Osteoblast (primary cell): ENCODE measurements around the gene LRRC4B. TPM values are rescaled to one million over a fixed set of nuclear protein-coding genes. Genes with fewer than 3 reads are reported as not detected.

Source experiments
- DNase-seq: peaks from one replicate; pipeline ENCODE4 v3.0.0; 2011; ENCODE audit warnings: low spot score, mixed read lengths; ENCODE audit not compliant: insufficient read length; ENCODE audit errors: missing footprints
- H2AFZ ChIP-seq: 2 replicates; pipeline ENCODE4 v1.6.0; 2011; ENCODE audit warnings: mild to moderate bottlenecking, low read length
- H3K27ac ChIP-seq: 2 replicates; pipeline ENCODE4 v1.5.1; 2011; ENCODE audit warnings: mild to moderate bottlenecking, low read depth, low read length, moderate library complexity
- H3K27me3 ChIP-seq: 2 replicates; pipeline ENCODE4 v1.6.0; 2012; ENCODE audit warnings: mild to moderate bottlenecking, control low read depth, inconsistent platforms, low read length, moderate library complexity; ENCODE audit not compliant: insufficient read depth
- H3K36me3 ChIP-seq: 2 replicates; pipeline ENCODE4 v1.5.1; 2011; ENCODE audit warnings: mild to moderate bottlenecking, low read length, control low read depth, moderate library complexity; ENCODE audit not compliant: insufficient read depth
- H3K4me1 ChIP-seq: 2 replicates; pipeline ENCODE4 v1.5.1; 2011; ENCODE audit warnings: mild to moderate bottlenecking, low read length, control low read depth, moderate library complexity; ENCODE audit not compliant: insufficient read depth
- H3K4me2 ChIP-seq: 2 replicates; pipeline ENCODE4 v1.6.0; 2011; ENCODE audit warnings: mild to moderate bottlenecking, low read length; ENCODE audit not compliant: insufficient read depth
- H3K4me3 ChIP-seq: fragments of 200-600 bp; sonication (generic); 3 replicates; pipeline ENCODE4 v1.5.1; 2012; ENCODE audit warnings: mild to moderate bottlenecking, low read length, inconsistent platforms; ENCODE audit not compliant: insufficient read depth
- H3K79me2 ChIP-seq: 2 replicates; pipeline ENCODE4 v1.6.0; 2012; ENCODE audit warnings: mild to moderate bottlenecking, low read length, control low read depth, inconsistent platforms; ENCODE audit not compliant: insufficient read depth
- H3K9me3 ChIP-seq: 2 replicates; pipeline ENCODE4 v1.5.1; 2011; ENCODE audit warnings: low read depth, low read length, control low read depth
- H4K20me1 ChIP-seq: 2 replicates; pipeline ENCODE4 v1.6.0; 2012; ENCODE audit warnings: mild to moderate bottlenecking, low read length, control low read depth; ENCODE audit not compliant: insufficient read depth
- total RNA-seq: library from RNA; depleted of rRNA; stranded (reverse); fragments of >200 nt; gene quantifications from 2 replicates; pipeline ENCODE4 v1.2.3, GENCODE V29; 2012
- TF ChIP-seq, protein P1 (sequence below): IDR thresholded peaks from 2 replicates; pipeline ENCODE4 v1.5.1; 2011; ENCODE audit warnings: mild to moderate bottlenecking, low read depth, low read length, moderate library complexity; ENCODE audit errors: extremely low read depth

LRRC4B gene
- total RNA-seq, 1 donor: not detected

DNA sequence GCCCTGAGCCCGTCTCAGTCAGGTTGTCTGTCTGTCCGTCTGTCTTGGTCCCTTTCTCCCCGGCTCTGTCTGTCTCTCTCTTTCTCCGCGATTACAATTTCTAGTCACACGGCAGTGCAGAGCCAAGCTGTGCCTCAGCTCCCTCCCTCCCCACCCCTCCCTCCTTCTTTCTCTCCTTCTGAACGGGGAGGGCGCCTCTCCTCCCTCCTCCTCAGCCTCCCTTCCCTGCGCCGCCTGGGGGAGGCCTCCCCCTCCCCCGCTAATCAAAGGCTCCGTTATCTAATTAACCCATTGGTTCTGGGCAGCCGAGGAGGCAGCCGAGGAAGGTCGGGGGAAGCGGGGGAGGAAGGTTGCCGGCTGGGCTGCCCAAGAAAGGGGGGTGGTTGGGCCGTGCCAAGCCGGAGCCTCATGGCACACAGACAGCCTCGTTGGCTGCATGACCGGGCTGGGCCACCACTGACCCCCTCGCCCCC, 16.5 kb downstream of the LRRC4B start:
- Histone ChIP-seq H3K4me1 (peaks cover 3% of the 10 kb centered on the region), H3K27me3 (peaks cover 8% of the 10 kb centered on the region), H3K9me3 (no peaks in the 10 kb centered on the region), H3K27ac (no peak overlapping the region), H3K36me3 (no peaks in the 10 kb centered on the region), H3K79me2 (no peaks in the 10 kb centered on the region), H2AFZ (no peak overlapping the region), H4K20me1 (no peaks in the 10 kb centered on the region), H3K4me3 (no peak overlapping the region), H3K4me2 (no peak overlapping the region)
- peak; percentile 81 for DNase-seq
- TF ChIP-seq, protein P1, sequence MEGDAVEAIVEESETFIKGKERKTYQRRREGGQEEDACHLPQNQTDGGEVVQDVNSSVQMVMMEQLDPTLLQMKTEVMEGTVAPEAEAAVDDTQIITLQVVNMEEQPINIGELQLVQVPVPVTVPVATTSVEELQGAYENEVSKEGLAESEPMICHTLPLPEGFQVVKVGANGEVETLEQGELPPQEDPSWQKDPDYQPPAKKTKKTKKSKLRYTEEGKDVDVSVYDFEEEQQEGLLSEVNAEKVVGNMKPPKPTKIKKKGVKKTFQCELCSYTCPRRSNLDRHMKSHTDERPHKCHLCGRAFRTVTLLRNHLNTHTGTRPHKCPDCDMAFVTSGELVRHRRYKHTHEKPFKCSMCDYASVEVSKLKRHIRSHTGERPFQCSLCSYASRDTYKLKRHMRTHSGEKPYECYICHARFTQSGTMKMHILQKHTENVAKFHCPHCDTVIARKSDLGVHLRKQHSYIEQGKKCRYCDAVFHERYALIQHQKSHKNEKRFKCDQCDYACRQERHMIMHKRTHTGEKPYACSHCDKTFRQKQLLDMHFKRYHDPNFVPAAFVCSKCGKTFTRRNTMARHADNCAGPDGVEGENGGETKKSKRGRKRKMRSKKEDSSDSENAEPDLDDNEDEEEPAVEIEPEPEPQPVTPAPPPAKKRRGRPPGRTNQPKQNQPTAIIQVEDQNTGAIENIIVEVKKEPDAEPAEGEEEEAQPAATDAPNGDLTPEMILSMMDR: no peak

DNA sequence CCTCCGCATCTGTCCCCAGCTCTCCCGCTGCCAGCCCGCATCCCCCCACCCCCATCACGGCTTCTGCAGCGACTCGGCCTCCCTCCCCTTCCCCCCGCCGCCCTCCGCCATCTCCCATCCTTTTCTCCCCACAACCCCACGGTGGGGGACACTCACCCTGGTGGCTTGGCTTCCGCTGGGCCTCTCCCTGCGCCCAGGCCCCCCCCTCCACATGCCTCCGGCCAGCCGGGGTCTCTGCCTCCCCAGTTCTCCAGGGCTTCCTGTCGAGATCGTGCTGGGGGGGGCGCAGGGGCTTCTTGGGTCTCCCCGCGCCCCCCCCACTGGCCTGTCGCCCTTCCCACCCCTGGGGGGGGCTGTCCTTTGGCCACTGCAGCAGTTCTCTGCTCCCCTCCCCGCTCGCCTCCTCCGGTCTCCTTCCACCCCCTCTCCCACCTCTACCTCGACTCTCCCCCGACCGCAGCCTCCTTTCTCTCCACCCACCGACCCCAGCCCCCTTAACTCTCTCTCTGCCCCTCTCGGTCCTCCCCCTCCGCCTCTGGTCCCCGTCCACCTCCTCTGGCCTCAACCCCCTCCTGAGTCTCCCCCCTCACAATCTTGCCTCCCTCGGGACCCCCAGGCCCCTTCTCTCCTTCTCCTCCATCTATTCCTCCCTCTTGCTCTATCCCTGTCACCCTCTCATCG, 17.1 kb downstream of the LRRC4B start:
- no peaks in the 10 kb centered on the region for H4K20me1 ChIP-seq
- H3K4me2 ChIP-seq: no peak overlapping the region
- DNase-seq: peak; percentile 62
- TF ChIP-seq, protein P1: no peak
- no peaks in the 10 kb centered on the region for H3K79me2 ChIP-seq
- no peak overlapping the region for H3K4me3 ChIP-seq
- no peaks in the 10 kb centered on the region for H3K9me3 ChIP-seq
- H2AFZ ChIP-seq: no peak overlapping the region
- peaks cover 8% of the 10 kb centered on the region for H3K27me3 ChIP-seq
- H3K27ac ChIP-seq: no peak overlapping the region
- no peaks in the 10 kb centered on the region for H3K36me3 ChIP-seq
- no peaks in the 10 kb centered on the region for H3K4me1 ChIP-seq

DNA sequence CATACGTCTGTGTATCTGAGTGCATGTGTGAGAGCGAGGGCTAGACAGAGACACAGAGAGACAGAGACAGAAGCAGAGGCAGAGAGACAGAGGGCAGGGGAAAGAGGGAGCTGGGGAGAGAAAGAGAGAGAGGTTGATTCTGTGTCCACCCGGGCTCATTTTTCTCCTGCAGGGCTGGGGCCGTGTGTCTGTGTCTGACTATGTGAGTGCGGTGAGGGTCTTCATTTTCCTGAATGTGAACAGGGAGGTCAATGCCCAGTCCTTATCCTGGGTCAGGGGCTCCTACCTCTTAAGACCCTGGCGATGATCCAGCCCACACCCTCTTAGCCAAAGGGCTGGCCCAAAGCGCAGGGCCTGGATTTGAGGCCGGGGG, 17.7 kb downstream of the LRRC4B start:
- TF ChIP-seq, protein P1: no peak
- no peaks in the 10 kb centered on the region for H3K36me3 ChIP-seq
- H3K79me2 ChIP-seq: no peaks in the 10 kb centered on the region
- H2AFZ ChIP-seq: no peak overlapping the region
- H3K4me2 ChIP-seq: no peak overlapping the region
- no peak overlapping the region for H3K27ac ChIP-seq
- H3K4me3 ChIP-seq: no peak overlapping the region
- no peaks in the 10 kb centered on the region for H4K20me1 ChIP-seq
- DNase-seq: no peak
- no peaks in the 10 kb centered on the region for H3K4me1 ChIP-seq
- no peaks in the 10 kb centered on the region for H3K9me3 ChIP-seq
- H3K27me3 ChIP-seq: peaks cover 4% of the 10 kb centered on the region

DNA sequence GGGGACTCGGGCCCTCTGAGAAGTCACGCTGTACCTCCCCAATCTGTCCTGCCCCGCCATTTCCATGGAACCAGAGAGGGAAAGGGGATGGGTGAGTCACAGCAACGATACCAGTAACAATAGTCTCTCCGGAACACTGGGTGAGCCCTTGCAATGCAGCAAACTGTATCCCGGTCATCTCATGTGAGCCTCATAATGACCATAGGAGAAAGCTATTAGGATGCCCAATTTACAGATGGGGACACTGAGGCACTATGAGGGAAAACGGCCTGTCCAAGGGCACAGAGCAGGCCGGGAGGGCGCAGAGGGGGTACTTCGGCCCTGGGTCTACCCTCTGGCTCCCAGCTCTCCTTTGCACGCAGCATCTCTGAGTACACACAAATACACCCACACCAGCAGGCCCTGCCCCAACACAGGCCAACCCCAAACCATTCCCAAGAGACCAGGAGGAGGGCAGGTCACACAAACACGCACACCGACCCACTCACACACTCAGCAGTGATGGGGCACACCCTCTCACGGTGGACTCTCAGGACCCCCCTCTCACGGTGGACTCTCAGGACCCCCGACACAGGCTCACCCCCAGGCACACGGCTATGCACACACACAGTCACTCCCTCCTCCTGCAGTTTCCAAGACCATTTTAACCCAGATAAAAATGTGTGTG, 18.2 kb downstream of the LRRC4B start:
- no peaks in the 10 kb centered on the region for H3K79me2 ChIP-seq
- no peak overlapping the region for H3K27ac ChIP-seq
- H3K4me2 ChIP-seq: no peak overlapping the region
- TF ChIP-seq, protein P1: no peak
- H3K36me3 ChIP-seq: no peaks in the 10 kb centered on the region
- H3K27me3 ChIP-seq: peaks cover 4% of the 10 kb centered on the region
- H4K20me1 ChIP-seq: no peaks in the 10 kb centered on the region
- H2AFZ ChIP-seq: no peak overlapping the region
- no peaks in the 10 kb centered on the region for H3K9me3 ChIP-seq
- H3K4me1 ChIP-seq: no peaks in the 10 kb centered on the region
- DNase-seq: peak; percentile 84
- no peak overlapping the region for H3K4me3 ChIP-seq
